Astrocyte of the cerebellum (primary cell): ENCODE results near the gene ABCA9.
"Not testable (repeated sequence)": the region's sequence is repeated elsewhere in the genome, so short reads cannot be mapped to it uniquely, and the experiment has no call there.

Experiments used
- DNase-seq: peaks from one replicate; pipeline ENCODE4 v3.0.0-alpha.2; 2011; ENCODE audit warnings: low read depth
- H3K4me3 ChIP-seq: 2 replicates; pipeline ENCODE4 v1.5.1; 2011; ENCODE audit warnings: mild to moderate bottlenecking, low read depth, low read length, moderate library complexity
- CTCF ChIP-seq: IDR thresholded peaks from 2 replicates; pipeline ENCODE4 v1.5.1; 2012; ENCODE audit warnings: low read length, low read depth, moderate library complexity, mild to moderate bottlenecking; ENCODE audit errors: missing control alignments
- in situ Hi-C: cut with HindIII; loops from 2 replicates; pipeline ENCODE4 v1.10.0; 2017; ENCODE audit warnings: low sequenced_read_pairs

ABCA9 gene

GRCh38 chr17:68973098-68973846, 87.5 kb downstream of the ABCA9 start:
- no peak overlapping the region for H3K4me3 ChIP-seq
- TF ChIP-seq CTCF, result no peak
- in situ Hi-C loops, result no loop called here
- DNase-seq, result no peak

- H3K4me3 ChIP-seq, result no peak overlapping the region
- DNase-seq, result no peak
- TF ChIP-seq CTCF, result peak; percentile 65
- in situ Hi-C loops, result no loop called here
Observed at GRCh38 chr17:68972119-68972704, 88.5 kb downstream of the ABCA9 start.

DNA sequence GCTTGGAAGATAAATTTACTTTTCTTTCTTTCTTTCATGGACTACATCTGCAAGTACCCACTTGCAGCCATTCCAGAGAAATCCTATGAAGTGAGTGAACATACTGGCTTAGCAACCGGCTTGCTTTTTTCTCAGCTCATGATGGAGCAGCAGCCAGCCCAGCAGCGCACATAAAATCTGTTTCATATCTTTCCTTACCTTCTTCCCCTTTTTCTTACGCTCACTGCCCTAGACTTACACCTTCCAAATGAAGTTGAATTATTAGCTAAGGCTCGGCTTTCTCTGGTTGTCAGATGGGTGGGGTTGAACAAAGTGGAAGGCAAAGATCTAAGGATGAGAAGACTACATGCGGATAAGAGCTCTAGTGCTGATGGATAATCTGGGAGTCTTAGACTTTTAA, 91.6 kb downstream of the ABCA9 start:
- H3K4me3 ChIP-seq, result no peak overlapping the region
- no peak for DNase-seq
- in situ Hi-C loops, result no loop called here
- no peak for TF ChIP-seq CTCF

GRCh38 chr17:68963958-68964357, 96.8 kb downstream of the ABCA9 start:
- H3K4me3 ChIP-seq, result no peak overlapping the region
- in situ Hi-C loops, result no loop called here
- no peak for TF ChIP-seq CTCF
- DNase-seq, result no peak

- DNase-seq, result no peak
- no peak overlapping the region for H3K4me3 ChIP-seq
- in situ Hi-C loops, result no loop called here
- no peak for TF ChIP-seq CTCF
Observed at GRCh38 chr17:68961214-68961882, 99.4 kb downstream of the ABCA9 start.

- H3K4me3 ChIP-seq, in situ Hi-C loops, DNase-seq: not testable (repeated sequence)
Observed at GRCh38 chr17:68959117-68959516, 101.6 kb downstream of the ABCA9 start.

DNA sequence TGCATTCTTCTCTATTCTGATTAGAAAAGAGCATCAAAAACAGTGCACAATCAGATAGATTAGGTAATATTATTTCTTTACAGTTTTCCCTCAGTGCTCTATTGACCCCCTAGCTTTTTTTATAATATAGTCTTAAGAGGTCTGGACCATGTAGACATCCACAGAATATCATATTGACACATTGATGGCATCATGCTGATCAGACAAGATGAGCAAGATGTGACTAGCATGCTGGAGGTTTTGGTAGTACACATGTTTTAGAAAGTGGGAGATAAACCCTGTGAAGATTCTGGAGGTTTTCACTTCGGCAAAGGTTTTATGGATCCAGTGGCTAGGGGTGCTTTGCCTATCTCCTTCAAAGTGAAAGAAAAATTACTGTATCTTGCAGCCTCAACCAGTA, 102.8 kb downstream of the ABCA9 start:
- no peak overlapping the region for H3K4me3 ChIP-seq
- no peak for TF ChIP-seq CTCF
- in situ Hi-C loops, result no loop called here
- no peak for DNase-seq
